GM21528 (cell line): ENCODE measurements around the gene MYLIP.

ENCODE experiments used
- ATAC-seq: cut with Tn5 transposase; IDR thresholded peaks from one replicate; pipeline ENCODE4 v1.9.1; 2021; ENCODE audit warnings: mild to moderate bottlenecking, moderate library complexity; ENCODE audit not compliant: unreplicated experiment, low FRiP score

The MYLIP gene

DNA sequence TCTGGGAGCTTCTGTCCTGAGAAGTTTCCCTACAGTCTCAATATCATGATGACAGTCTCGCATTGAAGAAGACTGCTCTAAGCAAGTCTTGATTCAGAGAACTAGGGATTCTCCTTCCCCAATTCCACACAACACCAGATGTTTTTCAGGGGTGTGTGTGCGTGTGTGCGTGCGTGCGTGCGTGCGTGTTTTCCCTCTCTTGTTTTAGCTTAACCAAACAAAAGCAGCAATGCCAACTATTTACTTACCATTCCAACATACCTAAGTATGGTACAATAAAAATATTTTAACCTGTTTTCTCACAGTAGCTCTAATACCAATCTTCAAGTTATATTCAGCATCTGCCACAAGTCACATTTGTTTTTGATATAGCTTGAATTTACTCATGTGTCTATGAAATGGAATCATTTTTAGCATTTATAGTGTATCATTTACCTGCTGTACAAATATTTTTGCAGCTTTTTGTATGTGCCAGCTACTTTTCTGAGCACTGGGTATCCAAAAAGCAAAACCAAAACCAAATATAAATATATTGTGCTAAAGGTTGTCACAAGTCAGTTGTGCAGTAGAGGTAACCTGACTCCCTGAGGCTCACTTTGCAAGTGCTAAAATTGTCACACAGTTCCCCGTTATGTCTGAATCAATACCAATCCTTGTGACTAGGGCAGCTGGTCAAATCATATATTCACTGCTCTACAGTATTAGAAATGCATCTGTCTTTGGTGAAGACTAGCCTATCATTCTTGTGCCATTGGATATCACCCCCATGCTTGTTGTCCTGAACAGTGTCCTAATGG is 21.7 kb upstream of the MYLIP start:
- ATAC-seq = no peak

DNA sequence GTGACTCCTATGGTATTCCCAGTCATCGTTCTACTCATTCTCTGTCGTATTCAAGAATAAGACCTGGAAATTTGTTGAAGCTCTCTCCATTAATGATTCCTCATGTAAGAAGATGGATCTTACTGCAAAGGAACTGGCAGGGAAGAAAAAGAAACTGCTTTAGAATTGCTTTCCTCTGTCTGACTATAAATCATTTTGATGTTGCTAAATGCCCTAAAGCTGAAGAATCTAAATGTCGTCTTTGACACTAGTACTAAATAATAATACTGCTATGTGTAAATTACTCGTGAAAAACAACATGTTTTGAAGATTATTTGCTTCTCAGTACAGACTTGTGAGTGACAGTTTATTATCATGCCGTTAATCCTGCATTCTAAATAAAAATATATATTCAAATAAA is 20.5 kb upstream of the MYLIP start:
- no peak for ATAC-seq

DNA sequence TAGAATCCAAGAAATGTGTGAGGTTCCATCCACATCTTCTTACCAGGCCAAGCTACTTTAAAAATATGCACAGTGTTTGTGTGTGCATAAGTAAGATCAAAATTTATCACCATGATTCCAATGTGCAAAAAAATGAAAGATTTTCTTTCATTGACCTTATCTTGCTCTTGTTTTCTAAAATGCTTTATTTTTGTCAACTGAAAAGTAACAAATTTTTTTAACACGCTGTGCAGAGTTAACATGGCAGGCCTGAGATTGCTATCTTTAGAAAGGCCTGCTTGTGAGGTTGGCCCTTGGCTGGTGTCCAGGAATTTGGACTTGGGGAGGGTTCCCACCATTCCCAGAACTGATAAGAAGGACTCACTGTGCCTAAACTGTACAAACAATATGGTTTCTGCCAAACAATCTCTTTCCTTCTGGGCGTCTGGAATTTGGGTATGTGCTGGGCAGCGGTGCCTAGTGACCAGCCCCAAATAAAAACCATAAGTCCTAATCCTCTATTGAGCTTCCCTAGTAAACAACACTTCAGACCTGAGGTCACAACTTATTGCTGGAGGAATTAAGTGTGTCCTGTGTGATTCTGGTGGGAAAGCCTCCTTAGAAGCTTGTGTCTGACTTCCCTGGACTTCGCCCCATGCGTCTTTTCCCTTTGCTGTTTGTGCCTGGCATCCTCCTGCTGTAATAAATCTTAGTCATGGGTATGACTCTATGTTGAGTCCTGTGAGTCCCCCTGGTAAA is 19.8 kb upstream of the MYLIP start:
- no peak for ATAC-seq

DNA sequence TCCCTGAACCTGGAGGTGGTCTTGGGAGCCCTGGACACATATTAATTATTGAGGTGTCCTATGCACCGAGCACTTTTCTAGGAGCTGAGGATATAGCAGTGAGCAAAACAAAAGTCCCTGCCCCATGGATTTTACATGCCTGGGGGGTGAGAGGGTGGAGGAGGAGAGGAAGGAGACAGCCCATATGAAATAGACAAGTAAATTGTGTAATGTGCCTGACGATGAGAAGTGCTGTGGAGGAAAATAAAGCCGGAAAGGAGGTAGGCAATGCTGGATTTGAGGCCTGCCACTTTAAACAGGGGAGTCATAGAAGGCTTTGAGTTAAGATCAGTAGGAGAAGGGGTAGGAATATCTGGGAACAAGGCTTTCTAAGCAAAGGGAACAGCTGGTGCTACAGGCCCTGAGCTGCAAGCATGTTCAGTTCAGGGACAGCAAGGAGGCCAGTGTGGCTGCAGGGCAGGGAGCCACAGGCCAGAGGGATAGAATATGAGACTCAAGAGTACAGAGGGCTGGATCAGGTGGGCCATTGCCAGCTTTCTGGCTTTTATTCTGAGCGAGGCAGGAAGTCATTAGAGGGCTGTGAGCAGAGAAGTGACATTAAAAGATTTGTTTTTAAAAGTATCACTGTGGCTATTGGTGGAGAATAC is 19.1 kb upstream of the MYLIP start:
- no peak for ATAC-seq

DNA sequence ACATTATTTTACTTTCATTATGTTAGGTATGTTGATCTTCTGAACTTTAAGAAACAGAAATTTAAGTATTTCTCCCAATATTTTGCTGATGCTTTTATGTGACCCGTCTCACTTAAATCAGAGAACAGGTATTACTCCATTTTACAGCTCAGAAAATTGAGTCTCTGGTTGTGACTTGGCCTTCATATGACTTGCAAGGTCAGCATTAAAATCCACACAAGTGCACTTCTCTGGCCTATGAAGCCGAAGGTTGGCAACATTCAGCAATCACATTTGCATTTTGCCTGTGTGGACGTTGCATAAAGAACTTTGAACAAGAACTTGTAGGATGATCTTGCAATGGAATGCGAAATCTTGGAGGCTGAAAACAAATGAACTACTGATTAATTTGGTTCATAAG is 10.1 kb upstream of the MYLIP start:
- ATAC-seq = no peak

DNA sequence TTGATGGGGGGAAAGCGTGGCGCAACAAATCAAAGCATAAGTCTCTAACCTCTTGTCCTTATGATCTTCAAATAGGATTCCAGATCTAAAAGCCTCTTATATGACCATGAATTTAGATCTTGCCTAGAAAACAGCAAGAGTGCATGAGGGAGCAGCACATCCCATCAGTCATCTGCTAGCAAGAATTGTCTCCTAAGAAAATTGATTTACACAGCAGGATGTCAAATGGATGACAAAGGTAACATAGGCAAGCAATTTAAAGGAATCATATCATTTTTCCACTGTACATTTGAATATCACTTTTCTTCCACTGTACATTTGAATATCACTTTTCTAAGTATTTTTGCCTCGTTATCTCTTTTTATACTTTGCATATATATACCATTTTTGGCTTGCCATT is 7.5 kb upstream of the MYLIP start:
- no peak for ATAC-seq

DNA sequence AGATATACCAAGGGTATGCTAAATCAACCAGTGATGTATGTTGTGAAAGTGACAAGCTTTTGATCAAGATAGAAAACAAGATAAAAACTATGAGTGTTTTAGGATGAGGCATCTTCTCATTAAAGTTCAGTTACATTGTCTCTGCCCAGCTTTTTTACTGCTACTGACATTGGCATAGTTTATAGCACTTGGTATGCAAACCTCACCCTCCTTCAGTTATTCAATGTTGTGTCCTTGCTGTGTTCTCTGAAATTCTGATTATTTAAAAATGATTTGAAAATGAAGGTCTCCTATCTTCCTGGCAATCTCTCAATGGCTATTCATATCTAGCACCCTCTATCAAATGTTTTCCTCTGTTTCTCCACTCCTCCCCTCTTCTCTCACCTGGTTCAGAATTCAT is 6.7 kb upstream of the MYLIP start:
- no peak for ATAC-seq

DNA sequence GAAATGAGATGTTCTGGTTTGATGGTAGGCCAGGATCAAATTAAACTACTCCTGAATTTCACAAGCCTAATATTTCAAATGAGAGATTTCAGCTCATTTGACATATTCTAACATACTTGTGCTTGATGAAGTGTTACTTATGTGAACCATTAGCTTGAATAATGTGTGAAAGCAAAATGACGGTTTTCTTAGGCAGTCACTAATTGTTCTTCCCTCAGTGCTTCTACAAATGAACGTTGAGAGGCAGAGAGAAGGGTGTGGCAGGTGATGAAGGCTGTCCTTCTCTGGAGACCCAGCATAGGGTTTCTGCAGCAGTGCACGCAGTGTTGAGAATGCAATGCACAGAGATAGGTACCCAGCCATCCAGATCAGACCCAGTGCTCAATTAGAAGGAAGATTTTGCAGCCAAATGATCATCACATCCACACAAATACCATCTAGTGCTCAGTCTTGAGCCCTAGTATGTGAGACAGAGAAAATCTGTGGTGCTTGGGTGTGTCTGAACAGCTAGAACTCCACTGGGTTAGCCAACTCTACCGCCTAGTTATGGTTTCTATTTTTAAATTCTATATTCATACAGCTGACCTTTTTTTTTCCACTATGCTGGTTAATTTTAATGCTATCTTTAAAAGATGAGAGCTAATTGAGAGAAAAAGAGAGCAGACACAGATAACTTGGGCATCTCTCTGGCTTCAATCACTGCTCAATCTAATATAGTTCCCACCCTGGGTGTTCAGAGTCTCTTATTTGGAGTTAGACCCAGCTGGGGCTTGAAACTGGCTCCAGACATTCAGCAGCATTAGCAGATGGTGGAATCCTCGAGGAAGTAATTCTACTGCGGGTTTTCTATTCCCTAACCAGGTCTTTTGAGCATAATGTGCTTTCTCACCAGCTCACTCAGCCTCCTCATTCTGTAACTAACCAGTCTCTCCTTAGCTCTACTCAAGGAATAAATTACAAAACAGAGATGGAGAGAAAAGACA is 4.4 kb upstream of the MYLIP start:
- no peak for ATAC-seq

DNA sequence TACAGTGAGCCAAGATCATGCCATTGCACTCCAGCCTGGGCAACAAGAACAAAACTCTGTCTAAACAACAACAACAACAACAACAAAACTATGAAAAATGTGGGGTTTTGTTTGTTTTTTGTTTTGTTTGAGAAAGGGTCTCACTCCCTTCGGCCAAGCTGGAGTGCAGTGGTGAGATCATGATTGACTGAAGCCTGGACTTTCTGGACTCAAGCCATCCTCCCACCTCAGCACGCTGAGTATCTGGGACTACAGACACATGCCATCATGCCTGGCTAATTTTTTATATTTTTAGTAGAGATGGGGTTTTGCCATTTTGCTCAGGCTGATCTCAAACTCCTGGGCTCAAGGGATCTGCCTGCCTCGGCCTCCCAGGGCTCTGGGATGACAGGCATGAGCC is 2.8 kb upstream of the MYLIP start:
- ATAC-seq = no peak

DNA sequence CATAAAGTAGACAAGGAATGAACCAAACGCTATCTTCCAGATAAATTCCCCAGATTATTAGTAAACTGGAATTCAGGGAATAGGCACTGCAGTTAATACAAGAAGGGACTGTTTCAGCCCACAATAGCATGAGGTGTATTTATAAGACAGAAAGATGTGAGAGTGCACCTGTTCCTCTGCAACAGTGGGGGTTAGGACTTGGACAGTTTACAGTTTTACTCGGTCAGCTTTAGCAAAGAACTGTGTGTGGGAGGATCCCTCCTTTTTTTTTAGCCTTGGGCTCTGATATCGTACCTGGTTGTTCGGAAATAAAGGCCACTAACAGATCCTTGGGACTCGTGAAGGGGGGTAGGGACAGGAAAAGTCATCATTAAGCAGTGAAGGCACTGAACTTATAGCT is 2.0 kb upstream of the MYLIP start:
- ATAC-seq = no peak

DNA sequence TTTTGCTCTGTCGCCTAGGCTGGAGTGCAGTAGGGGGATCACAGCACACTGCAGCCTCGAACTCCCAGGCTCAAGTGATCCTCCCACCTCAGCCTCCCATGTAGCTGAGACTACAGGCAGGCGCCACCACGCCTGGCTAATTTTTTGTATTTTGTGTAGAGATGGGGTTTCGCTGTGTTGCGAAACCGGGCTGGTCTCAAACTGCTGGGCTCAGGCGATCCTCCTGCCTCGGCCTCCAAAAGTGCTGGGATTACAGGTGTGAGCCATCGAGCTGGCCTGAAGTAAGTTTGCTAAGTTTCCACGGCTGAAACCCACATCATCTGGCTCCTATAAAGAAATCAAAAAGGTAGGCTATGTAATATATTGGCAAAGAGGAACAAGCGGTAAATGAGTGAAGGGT is 1.4 kb upstream of the MYLIP start:
- no peak for ATAC-seq

DNA sequence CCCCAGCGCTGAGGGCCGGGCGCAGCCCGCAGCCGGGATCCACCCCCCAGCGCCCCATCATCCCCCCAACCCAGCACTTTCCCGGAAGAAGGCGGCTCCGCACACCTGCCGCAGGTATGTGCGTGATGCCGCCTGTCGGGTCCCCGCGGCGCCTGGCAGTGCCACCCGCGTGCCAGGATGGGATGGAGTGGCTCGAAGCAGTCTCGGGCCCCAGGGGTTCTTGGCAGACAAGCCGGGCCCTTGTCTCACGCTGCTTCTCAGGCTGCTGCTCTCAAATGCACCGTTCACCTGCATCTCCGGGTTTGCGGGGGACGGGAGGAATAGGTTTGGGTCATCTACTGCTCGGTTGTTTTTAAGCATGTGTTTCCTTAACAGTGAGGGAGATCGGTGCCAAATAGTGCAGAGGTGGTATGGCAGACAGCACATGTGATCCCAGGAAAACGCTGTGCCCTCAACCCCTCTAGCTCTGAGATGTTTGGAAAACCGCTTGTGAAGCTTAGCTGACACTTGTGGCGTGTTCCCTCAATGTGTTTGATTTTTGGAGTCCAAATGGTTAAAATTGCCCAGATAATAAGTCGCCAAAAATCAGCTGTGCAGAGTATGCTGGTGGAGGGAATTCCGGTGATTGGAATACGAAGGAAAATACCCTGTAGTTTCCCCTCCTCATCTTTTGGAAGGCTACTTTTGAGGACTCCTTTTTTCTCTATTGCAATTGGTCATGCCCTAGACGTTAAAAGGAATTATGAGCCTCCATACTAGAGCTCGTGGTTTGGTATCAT is 926 bp downstream of the MYLIP start:
- no peak for ATAC-seq

DNA sequence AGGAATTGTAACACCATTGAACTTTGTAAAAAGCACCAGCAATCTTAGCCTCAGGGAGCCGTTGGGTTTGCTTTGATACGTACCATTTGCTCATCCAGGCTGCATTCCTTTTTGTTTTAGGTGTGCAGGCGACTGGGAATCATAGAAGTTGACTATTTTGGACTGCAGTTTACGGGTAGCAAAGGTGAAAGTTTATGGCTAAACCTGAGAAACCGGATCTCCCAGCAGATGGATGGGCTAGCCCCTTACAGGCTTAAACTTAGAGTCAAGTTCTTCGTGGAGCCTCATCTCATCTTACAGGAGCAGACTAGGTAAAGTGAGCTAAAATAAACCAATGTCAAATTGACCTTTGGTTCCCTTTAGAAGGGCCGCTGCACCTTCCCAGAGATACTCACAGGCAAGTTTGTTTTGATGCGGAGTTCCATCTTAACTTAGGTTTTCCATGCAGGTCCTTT is 1.6 kb downstream of the MYLIP start:
- no peak for ATAC-seq

DNA sequence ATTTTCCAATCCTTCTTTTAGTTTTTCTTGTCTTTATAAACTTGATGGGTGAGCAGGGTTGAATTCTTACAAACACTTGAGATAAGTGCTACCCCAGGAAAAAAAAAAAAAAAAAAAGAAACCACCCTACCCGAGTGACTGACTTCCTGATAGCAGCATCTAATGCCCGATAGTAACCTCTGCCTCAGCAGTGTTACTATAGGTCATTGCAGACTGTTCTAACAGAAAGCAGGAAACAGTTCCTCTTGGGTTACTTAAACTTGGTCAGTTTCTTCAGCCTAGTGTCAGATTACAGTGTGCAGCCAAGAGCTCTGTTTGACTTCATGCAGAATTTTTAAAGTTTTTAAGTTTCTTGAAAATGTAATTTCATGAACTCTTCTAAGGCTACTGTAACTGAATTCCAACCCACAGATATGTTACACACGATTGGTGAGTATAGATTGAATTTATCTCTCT is 2.1 kb downstream of the MYLIP start:
- peak; percentile 66 for ATAC-seq

DNA sequence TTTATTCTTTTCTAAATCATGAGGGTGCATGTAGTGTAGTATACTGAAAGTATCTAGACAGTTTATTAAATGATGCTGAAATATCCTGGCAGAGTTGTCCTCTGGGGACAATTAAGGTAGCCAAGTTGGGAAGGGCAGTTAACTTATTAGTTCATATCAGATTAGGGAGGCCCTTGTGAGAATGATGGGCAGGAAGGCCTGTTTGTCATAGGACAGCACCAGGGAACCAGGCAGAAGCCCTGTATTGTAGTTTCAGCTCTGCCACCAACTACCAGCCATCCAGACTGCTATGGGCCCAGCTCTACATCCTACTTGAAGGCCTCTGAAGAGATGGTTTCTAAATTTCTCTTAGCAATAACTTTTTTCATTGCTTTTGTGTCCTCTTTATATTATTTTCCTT is 4.0 kb downstream of the MYLIP start:
- no peak for ATAC-seq

DNA sequence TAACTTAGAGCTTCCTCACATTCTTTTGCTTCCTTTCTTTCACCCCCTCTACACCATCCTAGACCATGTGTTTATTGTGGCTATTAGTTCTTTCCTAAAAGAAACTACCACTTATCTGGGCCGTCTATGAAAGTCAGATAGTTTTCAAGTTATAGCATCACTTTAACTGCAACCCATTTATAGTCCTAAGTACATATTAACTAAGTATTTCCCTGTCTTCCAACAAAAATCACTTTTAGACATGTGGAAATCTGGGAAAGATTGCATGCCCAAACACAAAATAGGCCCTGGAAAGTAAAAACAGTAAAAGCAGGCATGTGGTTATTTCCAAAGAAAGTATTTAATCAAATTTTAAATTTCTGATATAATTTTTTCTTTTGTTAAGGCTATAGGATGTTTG is 5.5 kb downstream of the MYLIP start:
- no peak for ATAC-seq

DNA sequence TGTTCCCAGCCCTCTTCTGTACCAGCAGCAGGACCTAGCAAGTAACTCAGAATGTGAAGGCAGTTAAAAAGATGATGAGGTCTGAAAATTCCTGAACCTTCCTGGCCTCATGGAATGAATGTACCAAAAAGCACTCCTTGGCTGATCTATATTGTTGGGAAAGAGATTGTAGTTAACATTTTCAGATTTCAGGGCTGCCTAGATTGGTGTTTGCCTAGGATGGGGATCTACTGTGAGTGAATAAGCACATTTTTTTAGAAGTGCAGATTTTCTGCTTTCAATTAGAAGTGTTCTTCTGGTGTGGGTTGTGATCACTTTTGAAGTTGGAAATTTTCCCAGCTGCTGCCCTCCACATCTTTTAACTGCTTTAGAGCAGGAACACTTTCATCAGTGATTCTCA is 6.2 kb downstream of the MYLIP start:
- no peak for ATAC-seq

DNA sequence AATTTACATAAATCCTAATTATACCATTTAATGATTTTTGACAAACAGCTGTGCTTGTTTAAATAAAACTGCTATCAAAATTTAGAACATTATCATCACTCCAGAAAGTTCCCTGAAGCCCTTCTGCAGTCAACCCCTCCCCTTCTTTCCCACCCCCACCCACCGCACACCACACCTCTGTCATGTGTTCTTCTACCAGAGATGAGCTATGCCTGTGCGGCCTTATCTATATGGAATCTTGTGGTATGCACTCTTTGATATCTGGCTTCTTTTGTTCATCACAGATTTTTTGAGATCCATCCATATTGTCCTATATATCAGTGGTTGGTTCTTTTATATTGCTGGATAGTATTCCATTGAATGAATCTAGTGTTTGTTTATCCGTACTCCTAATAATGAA is 7.2 kb downstream of the MYLIP start:
- no peak for ATAC-seq

DNA sequence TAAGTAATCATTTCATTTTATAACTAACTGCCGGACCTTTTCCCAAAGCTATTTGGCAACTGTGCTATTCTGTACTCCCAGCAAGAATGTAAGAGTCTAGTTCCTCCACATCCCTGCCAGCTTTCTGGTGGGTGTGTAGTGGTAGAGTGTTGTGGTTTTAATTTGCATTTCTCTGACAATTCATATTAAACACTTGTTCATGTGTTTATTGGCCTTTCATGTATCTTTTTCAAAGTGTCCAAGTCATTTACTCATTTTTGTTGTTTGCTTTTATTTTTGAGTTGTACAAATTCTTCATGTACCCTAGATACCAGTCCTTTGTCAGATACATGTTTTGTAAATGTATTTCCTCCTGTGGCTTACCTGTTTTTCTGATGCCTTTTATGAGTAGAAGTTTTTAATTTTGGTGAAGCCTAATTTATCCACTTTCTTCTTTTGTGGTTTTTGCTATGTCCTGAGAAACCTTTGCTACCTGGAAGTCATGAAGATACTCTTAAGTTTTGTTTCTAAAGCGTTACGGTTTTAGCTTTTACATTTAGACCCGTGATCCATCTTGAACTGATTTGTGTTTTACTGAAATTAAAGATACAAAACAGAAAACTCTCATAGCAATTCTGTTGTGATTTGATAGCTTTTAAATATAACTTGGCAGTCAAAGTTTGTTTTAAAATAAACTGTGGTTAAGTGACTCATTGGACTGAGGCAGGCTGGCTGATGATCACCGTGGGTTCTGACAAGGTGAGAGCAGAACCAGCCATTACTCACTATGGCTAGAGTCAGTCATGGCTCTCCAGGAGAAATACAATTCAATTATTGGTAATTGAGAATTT is 8.0 kb downstream of the MYLIP start:
- ATAC-seq = no peak
